Gastrocnemius medialis (tissue), 4 donors: ENCODE data around the gene SCML1. TPM values are rescaled to one million over a fixed set of nuclear protein-coding genes. Genes with fewer than 3 reads are reported as not detected.

Experiments used
- ATAC-seq, 2 donors: fragments of 150-250 bp; one replicate each; pipeline ENCODE4 v1.9.1; 2016
- DNase-seq, 2 donors: peaks; one replicate each; pipeline ENCODE4 v3.0.0-alpha.2; 2019
- H3K27ac ChIP-seq, 4 donors: fragments of 200-600 bp; sonication (generic); 1 replicate in 1 of 4; 2 replicates in 3 of 4; pipeline ENCODE4 v1.5.1; 2016 to 2018; ENCODE audit warnings: mild to moderate bottlenecking in 2 of 4, moderate library complexity in 1 of 4
- H3K27me3 ChIP-seq, 3 donors: fragments of 200-600 bp; sonication (generic) in 2 of 3; 1 replicate in 1 of 3; 2 replicates in 2 of 3; pipeline versions ENCODE4 v1.5.1 to v1.6.0; 2016 to 2019; ENCODE audit warnings: mild to moderate bottlenecking in 1 of 3, moderate library complexity in 1 of 3
- H3K36me3 ChIP-seq, 2 donors: fragments of 200-600 bp; sonication (generic) in 1 of 2; one replicate each; pipeline ENCODE4 v1.5.1; 2017 to 2018
- H3K4me1 ChIP-seq, 2 donors: fragments of 200-600 bp; sonication (generic) in 1 of 2; one replicate each; pipeline ENCODE4 v1.5.1; 2016 to 2017; ENCODE audit warnings: mild to moderate bottlenecking in 2 of 2
- H3K4me3 ChIP-seq, 4 donors: fragments of 200-600 bp; sonication (generic) in 3 of 4; 1 replicate in 1 of 4; 2 replicates in 3 of 4; pipeline ENCODE4 v1.5.1; 2016 to 2019; ENCODE audit warnings: mild to moderate bottlenecking in 2 of 4
- H3K9me3 ChIP-seq, 3 donors: fragments of 200-600 bp; sonication (generic) in 2 of 3; 1 replicate in 1 of 3; 2 replicates in 2 of 3; pipeline ENCODE4 v1.5.1; 2016 to 2019
- CTCF ChIP-seq, 5 experiments: fragments of 450-650 bp in 3 of 5; fragments of 200-600 bp in 2 of 5; sonication (generic) in 2 of 5; IDR thresholded peaks in 4 of 5; conservative IDR thresholded peaks in 1 of 5; 1 replicate in 4 of 5; 2 replicates in 1 of 5; pipeline ENCODE4 v1.5.1; 2016 to 2019; ENCODE audit warnings: antibody characterized with exemption in 5 of 5, mild to moderate bottlenecking in 3 of 5, moderate library complexity in 3 of 5
- POLR2A ChIP-seq, 2 donors: fragments of 450-650 bp; IDR thresholded peaks; one replicate each; pipeline ENCODE4 v1.6.1; 2017; ENCODE audit warnings: antibody characterized with exemption in 2 of 2, mild to moderate bottlenecking in 2 of 2, moderate library complexity in 2 of 2
- in situ Hi-C, 4 donors: fragments of 200-750 bp; cut with MboI; loops; one replicate each; pipeline versions ENCODE4 v1.15.0 to v1.8.0; 2017; ENCODE audit warnings: low sequenced_read_pairs in 4 of 4
- intact Hi-C: fragments of 100-400 bp; cut with DNase I; formaldehyde crosslinking; loops from one replicate; pipeline ENCODE4 v1.15.1; 2023; ENCODE audit warnings: low total_unique reads
- total RNA-seq, 4 donors: library from RNA; depleted of rRNA; stranded (reverse); fragments of >200 nt; gene quantifications; one replicate each; pipeline versions ENCODE4 v1.1.0 to v1.2.3, GENCODE V29; 2016

Gene SCML1
- total RNA-seq, 4 donors from 2014 or later, result 5.6 to 29.0 (median 5.8) TPM

DNA sequence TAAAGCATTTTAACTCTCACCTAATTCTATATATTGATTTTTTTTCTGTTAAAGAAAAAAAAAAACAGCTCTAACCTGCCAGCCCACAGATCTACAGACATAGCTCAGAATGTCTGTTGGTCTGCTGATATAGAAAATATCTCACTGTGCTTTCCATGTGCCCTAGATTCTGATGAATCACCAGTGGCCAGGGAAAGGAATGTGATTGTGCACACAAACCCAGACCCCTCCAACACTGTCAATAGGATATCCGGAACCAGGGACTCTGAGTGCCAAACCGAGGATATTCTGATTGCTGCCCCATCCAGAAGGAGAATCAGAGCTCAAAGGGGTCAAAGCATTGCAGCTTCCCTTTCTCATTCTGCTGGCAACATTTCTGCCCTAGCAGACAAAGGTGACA, 12.1 kb upstream of the SCML1 start:
- no peaks in the 10 kb centered on the region for H3K9me3 ChIP-seq
- H3K4me1 ChIP-seq, result no peaks in the 10 kb centered on the region
- no peaks in the 10 kb centered on the region for H3K27me3 ChIP-seq
- in situ Hi-C loops (no loop called here), intact Hi-C loops (no loop called here)
- no peak overlapping the region for H3K27ac ChIP-seq
- ATAC-seq (no peak), DNase-seq (no peak)
- TF ChIP-seq POLR2A (IDR thresholded peaks at IDR 0.05) (no peak), CTCF (IDR thresholded peaks at IDR 0.05 in 4 of 5, conservative IDR thresholded peaks at IDR 0.05 in 1 of 5) (no peak)
- H3K4me3 ChIP-seq, result no peak overlapping the region
- H3K36me3 ChIP-seq, result no peaks in the 10 kb centered on the region

DNA sequence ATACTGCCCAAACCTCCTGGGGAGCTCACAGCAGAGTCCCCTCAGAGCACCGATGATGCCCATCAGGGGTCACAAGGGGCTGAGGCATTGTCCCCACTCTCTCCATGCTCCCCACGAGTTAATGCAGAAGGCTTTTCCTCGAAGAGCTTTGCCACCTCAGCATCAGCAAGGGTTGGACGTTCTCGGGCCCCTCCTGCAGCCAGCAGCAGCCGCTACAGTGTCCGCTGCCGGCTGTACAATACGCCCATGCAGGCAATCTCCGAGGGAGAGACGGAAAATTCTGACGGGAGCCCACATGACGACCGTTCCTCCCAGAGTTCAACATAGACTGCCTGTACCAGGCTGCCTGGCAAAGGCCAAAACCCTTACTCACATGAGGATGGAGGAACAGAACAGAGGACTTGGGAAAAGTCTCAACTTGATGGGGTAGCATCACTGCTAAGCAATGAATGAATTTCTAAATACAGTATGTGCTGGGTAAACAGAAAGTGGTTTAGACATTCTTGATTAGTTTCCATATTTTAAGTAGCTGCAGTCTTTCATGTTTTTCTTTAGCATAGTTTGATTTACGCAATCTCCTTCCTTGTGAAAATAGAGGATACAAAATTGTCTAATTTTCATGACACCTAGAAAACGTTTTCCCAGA, 5.0 kb upstream of the SCML1 start:
- Histone ChIP-seq H3K36me3 (no peaks in the 10 kb centered on the region), H3K27me3 (no peaks in the 10 kb centered on the region), H3K9me3 (no peaks in the 10 kb centered on the region), H3K4me1 (peaks cover 0 to 6% of the 10 kb centered on the region in 2 donors), H3K27ac (no peak overlapping the region), H3K4me3 (no peak overlapping the region)
- TF ChIP-seq CTCF (IDR thresholded peaks at IDR 0.05 in 4 of 5, conservative IDR thresholded peaks at IDR 0.05 in 1 of 5), result no peak
- TF ChIP-seq POLR2A (IDR thresholded peaks at IDR 0.05), result no peak
- intact Hi-C loops, result loop anchor here (10.0 kb wide), 1 partner anchor 1613 kb away; the partner anchor contains the start of gene PDHA1
- ATAC-seq (no peak), DNase-seq (no peak)
- in situ Hi-C loops, result no loop called here

DNA sequence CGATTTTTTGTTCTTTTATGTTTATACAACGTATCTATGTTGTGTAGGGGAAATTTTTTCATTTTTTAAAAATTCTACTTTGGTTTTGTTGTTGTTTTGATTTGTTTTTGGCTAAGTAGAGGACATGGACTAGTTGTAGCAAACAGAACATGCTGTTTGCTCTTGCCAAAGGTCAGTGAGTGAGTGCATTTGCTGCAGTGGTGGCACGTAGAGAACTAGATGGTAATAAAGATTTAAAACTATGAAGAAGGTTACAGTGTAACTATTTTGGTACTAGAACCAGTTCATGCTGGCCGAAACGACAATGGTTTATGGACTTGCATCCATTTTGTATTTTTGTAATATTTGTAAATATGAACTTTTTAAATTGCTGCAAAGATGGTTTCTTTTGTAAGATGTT, 1.9 kb upstream of the SCML1 start:
- DNase-seq (no peak), ATAC-seq (no peak)
- H3K27me3 ChIP-seq, result no peaks in the 10 kb centered on the region
- peaks cover under 1 to 17% of the 10 kb centered on the region in 2 donors for H3K4me1 ChIP-seq
- in situ Hi-C loops, result no loop called here
- TF ChIP-seq CTCF (IDR thresholded peaks at IDR 0.05 in 4 of 5, conservative IDR thresholded peaks at IDR 0.05 in 1 of 5) (no peak), POLR2A (IDR thresholded peaks at IDR 0.05) (no peak)
- H3K27ac ChIP-seq, result peak overlapping the region in 1 of 4 donors; percentile 84
- H3K4me3 ChIP-seq, result no peak overlapping the region
- intact Hi-C loops, result loop anchor here (5.0 to 10.0 kb wide), 2 partner anchors 1152 to 1609 kb away; partner anchors contain the start of gene PDHA1
- no peaks in the 10 kb centered on the region for H3K36me3 ChIP-seq
- H3K9me3 ChIP-seq, result no peaks in the 10 kb centered on the region

GRCh38 chrX:17736478-17736855, 826 bp upstream of the SCML1 start:
- Histone ChIP-seq H3K4me3 (peak overlapping the region; percentile 53 to 75 (median 55)), H3K9me3 (no peaks in the 10 kb centered on the region), H3K27me3 (no peaks in the 10 kb centered on the region), H3K36me3 (no peaks in the 10 kb centered on the region), H3K27ac (peak overlapping the region; percentile 83 to 97 (median 84)), H3K4me1 (peaks cover 6 to 19% of the 10 kb centered on the region in 2 donors)
- TF ChIP-seq CTCF (IDR thresholded peaks at IDR 0.05 in 4 of 5, conservative IDR thresholded peaks at IDR 0.05 in 1 of 5) (no peak), POLR2A (IDR thresholded peaks at IDR 0.05) (no peak)
- in situ Hi-C loops (no loop called here), intact Hi-C loops (loop anchor here (5.0 to 10.0 kb wide), 2 partner anchors 1151 to 1608 kb away; partner anchors contain the start of gene PDHA1)
- no peak for ATAC-seq
- DNase-seq, result no peak
